Parathyroid adenoma (tissue), 2 donors: ENCODE data around the gene IFT80.

Experiments
- H2AFZ ChIP-seq: fragments of 300-600 bp; sonication (generic); one replicate; pipeline ENCODE4 v1.7.0; 2017; ENCODE audit warnings: antibody characterized with exemption, mild to moderate bottlenecking
- H3K27ac ChIP-seq: fragments of 300-600 bp; sonication (generic); one replicate; pipeline ENCODE4 v1.7.0; 2017
- H3K27me3 ChIP-seq: fragments of 300-600 bp; sonication (generic); one replicate; pipeline ENCODE4 v1.7.0; 2017; ENCODE audit warnings: low read length; ENCODE audit not compliant: control insufficient read depth, insufficient read depth
- H3K36me3 ChIP-seq: fragments of 300-600 bp; sonication (generic); one replicate; pipeline ENCODE4 v1.7.0; 2017; ENCODE audit warnings: low read length; ENCODE audit not compliant: control insufficient read depth, insufficient read depth
- H3K4me1 ChIP-seq: fragments of 300-600 bp; sonication (generic); one replicate; pipeline ENCODE4 v1.7.0; 2017; ENCODE audit warnings: control low read depth
- H3K4me2 ChIP-seq: fragments of 300-600 bp; sonication (generic); one replicate; pipeline ENCODE4 v1.7.0; 2017; ENCODE audit warnings: low read length
- H3K4me3 ChIP-seq: fragments of 300-600 bp; sonication (generic); one replicate; pipeline ENCODE4 v1.7.0; 2017; ENCODE audit warnings: low read depth, low read length
- H3K79me2 ChIP-seq: fragments of 300-600 bp; sonication (generic); one replicate; pipeline ENCODE4 v1.7.0; 2017; ENCODE audit warnings: control low read depth
- H3K9ac ChIP-seq: fragments of 300-600 bp; sonication (generic); one replicate; pipeline ENCODE4 v1.7.0; 2017; ENCODE audit warnings: mild to moderate bottlenecking
- H3K9me3 ChIP-seq: fragments of 300-600 bp; sonication (generic); one replicate; pipeline ENCODE4 v1.7.0; 2017; ENCODE audit warnings: low read length; ENCODE audit not compliant: control insufficient read depth
- TF ChIP-seq, protein P1 (sequence below): fragments of 300-600 bp; sonication (generic); IDR thresholded peaks from one replicate; pipeline ENCODE4 v1.7.0; 2017; ENCODE audit warnings: antibody characterized with exemption, mild to moderate bottlenecking
- donor health status: primary hyperparathyroidism.

Gene IFT80

DNA sequence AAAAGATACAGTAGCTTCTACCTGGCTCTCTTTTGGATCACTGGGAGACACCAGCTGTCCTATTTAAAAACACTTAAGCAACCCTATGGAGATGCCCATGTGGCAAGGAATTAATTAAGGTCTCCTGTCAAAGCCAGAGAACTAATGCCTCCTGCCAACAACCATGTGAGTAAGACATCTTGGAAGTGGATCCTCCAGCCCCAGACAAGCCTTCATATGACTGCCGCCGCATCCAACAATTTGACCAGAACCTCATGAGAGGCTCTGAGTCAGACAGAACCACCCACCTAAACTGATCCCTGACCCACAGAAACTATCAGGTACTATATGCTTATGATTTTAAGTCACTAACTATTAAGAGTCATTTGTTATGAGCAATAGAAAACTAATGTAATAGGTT, 22.3 kb downstream of the IFT80 start:
- Histone ChIP-seq H3K36me3 (no peaks in the 10 kb centered on the region), H3K27me3 (no peaks in the 10 kb centered on the region), H3K4me3 (no peak overlapping the region), H2AFZ (no peak overlapping the region), H3K27ac (no peak overlapping the region), H3K9ac (no peak overlapping the region), H3K79me2 (no peaks in the 10 kb centered on the region), H3K4me2 (no peak overlapping the region), H3K4me1 (no peaks in the 10 kb centered on the region), H3K9me3 (no peaks in the 10 kb centered on the region)
- TF ChIP-seq, protein P1, sequence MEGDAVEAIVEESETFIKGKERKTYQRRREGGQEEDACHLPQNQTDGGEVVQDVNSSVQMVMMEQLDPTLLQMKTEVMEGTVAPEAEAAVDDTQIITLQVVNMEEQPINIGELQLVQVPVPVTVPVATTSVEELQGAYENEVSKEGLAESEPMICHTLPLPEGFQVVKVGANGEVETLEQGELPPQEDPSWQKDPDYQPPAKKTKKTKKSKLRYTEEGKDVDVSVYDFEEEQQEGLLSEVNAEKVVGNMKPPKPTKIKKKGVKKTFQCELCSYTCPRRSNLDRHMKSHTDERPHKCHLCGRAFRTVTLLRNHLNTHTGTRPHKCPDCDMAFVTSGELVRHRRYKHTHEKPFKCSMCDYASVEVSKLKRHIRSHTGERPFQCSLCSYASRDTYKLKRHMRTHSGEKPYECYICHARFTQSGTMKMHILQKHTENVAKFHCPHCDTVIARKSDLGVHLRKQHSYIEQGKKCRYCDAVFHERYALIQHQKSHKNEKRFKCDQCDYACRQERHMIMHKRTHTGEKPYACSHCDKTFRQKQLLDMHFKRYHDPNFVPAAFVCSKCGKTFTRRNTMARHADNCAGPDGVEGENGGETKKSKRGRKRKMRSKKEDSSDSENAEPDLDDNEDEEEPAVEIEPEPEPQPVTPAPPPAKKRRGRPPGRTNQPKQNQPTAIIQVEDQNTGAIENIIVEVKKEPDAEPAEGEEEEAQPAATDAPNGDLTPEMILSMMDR: no peak

DNA sequence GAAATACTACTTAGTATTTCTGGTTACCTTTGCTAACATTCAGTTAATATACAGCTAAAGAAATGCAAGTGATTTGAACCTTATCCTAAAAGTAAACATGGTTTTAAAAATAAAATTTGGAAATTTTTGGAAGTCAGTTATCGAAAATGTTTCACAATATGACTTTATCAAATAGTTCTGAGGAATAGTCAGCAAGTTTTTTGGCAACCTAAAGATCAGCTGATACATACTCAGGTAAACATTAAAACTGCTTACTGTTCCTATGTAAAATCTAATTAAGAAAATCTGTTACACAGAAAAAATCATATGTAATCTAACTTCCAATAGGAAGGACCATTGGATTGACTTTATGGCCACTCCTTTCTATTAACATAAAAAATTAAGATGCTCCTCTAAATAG, 24.1 kb downstream of the IFT80 start:
- H3K79me2 ChIP-seq: no peaks in the 10 kb centered on the region
- no peak overlapping the region for H3K9ac ChIP-seq
- no peaks in the 10 kb centered on the region for H3K27me3 ChIP-seq
- no peak overlapping the region for H3K4me3 ChIP-seq
- no peaks in the 10 kb centered on the region for H3K36me3 ChIP-seq
- TF ChIP-seq, protein P1: no peak
- no peak overlapping the region for H3K27ac ChIP-seq
- H3K4me1 ChIP-seq: no peaks in the 10 kb centered on the region
- H3K4me2 ChIP-seq: no peak overlapping the region
- H2AFZ ChIP-seq: no peak overlapping the region
- no peaks in the 10 kb centered on the region for H3K9me3 ChIP-seq

DNA sequence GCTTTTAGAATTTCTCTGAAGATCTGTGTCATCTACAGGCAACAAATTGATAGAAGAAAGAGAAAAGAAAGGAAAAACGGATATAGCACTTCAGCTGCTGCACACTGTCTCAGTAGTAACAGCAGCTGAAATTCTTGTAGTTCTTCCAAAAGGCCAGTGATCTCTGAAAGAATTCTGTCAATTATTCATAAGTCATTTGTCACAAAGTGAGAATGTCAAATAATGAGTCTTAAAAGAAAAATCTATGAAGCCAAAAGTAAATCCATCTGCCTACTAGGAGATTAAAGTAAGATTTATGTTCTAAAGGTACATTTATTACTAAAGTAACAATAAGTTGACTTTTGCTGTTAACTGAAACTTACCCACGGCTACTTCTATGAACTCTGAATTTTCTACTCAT, 24.6 kb downstream of the IFT80 start:
- H3K9me3 ChIP-seq: no peaks in the 10 kb centered on the region
- no peaks in the 10 kb centered on the region for H3K36me3 ChIP-seq
- H3K4me3 ChIP-seq: no peak overlapping the region
- H3K27ac ChIP-seq: no peak overlapping the region
- no peak overlapping the region for H2AFZ ChIP-seq
- H3K27me3 ChIP-seq: no peaks in the 10 kb centered on the region
- no peaks in the 10 kb centered on the region for H3K79me2 ChIP-seq
- H3K9ac ChIP-seq: no peak overlapping the region
- TF ChIP-seq, protein P1: no peak
- H3K4me2 ChIP-seq: no peak overlapping the region
- H3K4me1 ChIP-seq: no peaks in the 10 kb centered on the region

- Histone ChIP-seq H3K4me2 (no peak overlapping the region), H3K4me1 (no peaks in the 10 kb centered on the region), H3K4me3 (no peak overlapping the region), H3K27ac (no peak overlapping the region), H2AFZ (no peak overlapping the region), H3K9ac (no peak overlapping the region), H3K27me3 (no peaks in the 10 kb centered on the region), H3K36me3 (no peaks in the 10 kb centered on the region), H3K79me2 (no peaks in the 10 kb centered on the region), H3K9me3 (no peaks in the 10 kb centered on the region)
- TF ChIP-seq, protein P1: no peak
Measured at GRCh38 chr3:160373655-160374054, 25.4 kb downstream of the IFT80 start.

DNA sequence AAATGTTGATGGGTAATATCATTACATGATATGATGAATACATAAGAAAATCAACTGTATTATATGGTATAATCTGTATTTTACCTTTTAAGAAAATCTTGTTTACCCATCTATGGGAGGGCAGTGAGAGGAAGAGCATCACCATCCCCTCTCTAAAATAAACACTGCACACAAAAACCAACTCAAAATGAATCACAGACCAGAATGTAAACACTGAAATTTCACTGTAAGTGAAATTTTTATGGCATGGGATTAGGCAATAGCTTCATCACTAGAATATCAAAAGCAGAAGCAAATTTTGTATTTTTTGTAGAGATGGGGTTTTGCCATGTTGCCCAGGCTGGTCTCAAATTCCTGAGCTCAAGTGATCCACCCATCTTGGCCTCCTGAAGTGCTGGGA, 26.2 kb downstream of the IFT80 start:
- no peak overlapping the region for H3K9ac ChIP-seq
- no peak overlapping the region for H3K4me3 ChIP-seq
- no peaks in the 10 kb centered on the region for H3K79me2 ChIP-seq
- TF ChIP-seq, protein P1: no peak
- no peaks in the 10 kb centered on the region for H3K36me3 ChIP-seq
- no peak overlapping the region for H3K4me2 ChIP-seq
- H3K9me3 ChIP-seq: no peaks in the 10 kb centered on the region
- H3K4me1 ChIP-seq: no peaks in the 10 kb centered on the region
- H3K27me3 ChIP-seq: no peaks in the 10 kb centered on the region
- H2AFZ ChIP-seq: no peak overlapping the region
- H3K27ac ChIP-seq: no peak overlapping the region
